H9 (cell line): ENCODE results near the gene PRKCZ. TPM values are rescaled to one million over a fixed set of nuclear protein-coding genes. Genes with fewer than 3 reads are reported as not detected.
"Not testable (repeated sequence)": the region's sequence is repeated elsewhere in the genome, so short reads cannot be mapped to it uniquely, and the experiment has no call there.

Experiments
- DNase-seq: peaks from one replicate; pipeline ENCODE4 v3.0.0-alpha.2; 2017
- H2AFZ ChIP-seq: one replicate; pipeline ENCODE4 v1.6.1; 2013; ENCODE audit warnings: mild to moderate bottlenecking, low read length, control low read depth, moderate library complexity
- H2AK5ac ChIP-seq: 2 replicates; pipeline ENCODE4 v1.6.1; 2013; ENCODE audit warnings: low read length, control low read depth, mixed read lengths; ENCODE audit not compliant: insufficient read length
- H2BK120ac ChIP-seq: one replicate; pipeline ENCODE4 v1.6.1; 2013; ENCODE audit warnings: low read depth, mild to moderate bottlenecking, low read length, control low read depth, inconsistent platforms; ENCODE audit not compliant: poor library complexity, severe bottlenecking
- H2BK12ac ChIP-seq: 2 replicates; pipeline ENCODE4 v1.6.1; 2013; ENCODE audit warnings: low read length, control low read depth, mixed read lengths, low read depth; ENCODE audit not compliant: insufficient read length
- H2BK15ac ChIP-seq: 2 replicates; pipeline ENCODE4 v1.6.1; 2013; ENCODE audit warnings: low read depth, low read length, control low read depth
- H2BK20ac ChIP-seq: one replicate; pipeline ENCODE4 v1.6.1; 2013; ENCODE audit warnings: low read depth, mild to moderate bottlenecking, low read length, control low read depth, inconsistent platforms; ENCODE audit not compliant: poor library complexity, severe bottlenecking
- H2BK5ac ChIP-seq: 2 replicates; pipeline ENCODE4 v1.6.1; 2013; ENCODE audit warnings: low read length, control low read depth, mixed read lengths; ENCODE audit not compliant: insufficient read length
- H3K14ac ChIP-seq: 2 replicates; pipeline ENCODE4 v1.6.1; 2013; ENCODE audit warnings: low read length, control low read depth; ENCODE audit not compliant: insufficient read depth
- H3K18ac ChIP-seq: 2 replicates; pipeline ENCODE4 v1.6.1; 2013; ENCODE audit warnings: low read depth, mild to moderate bottlenecking, mixed read lengths, low read length, control low read depth; ENCODE audit not compliant: insufficient read length
- H3K23ac ChIP-seq: 2 replicates; pipeline ENCODE4 v1.6.1; 2013; ENCODE audit warnings: low read length, control low read depth, mixed read lengths, low read depth; ENCODE audit not compliant: insufficient read length
- H3K23me2 ChIP-seq: 2 replicates; pipeline ENCODE4 v1.6.1; 2013; ENCODE audit warnings: low read depth, mild to moderate bottlenecking, mixed read lengths, low read length, control low read depth; ENCODE audit not compliant: insufficient read length, poor library complexity, severe bottlenecking
- H3K27ac ChIP-seq: 2 replicates; pipeline ENCODE4 v1.5.1; 2013; ENCODE audit warnings: low read length, control low read depth, mixed read lengths, low read depth; ENCODE audit not compliant: insufficient read length
- H3K27me3 ChIP-seq: 2 replicates; pipeline ENCODE4 v1.6.1; 2013; ENCODE audit warnings: low read length, control low read depth, inconsistent platforms; ENCODE audit not compliant: insufficient read depth
- H3K4ac ChIP-seq: 2 replicates; pipeline ENCODE4 v1.6.1; 2013; ENCODE audit warnings: low read depth, mild to moderate bottlenecking, control low read depth, inconsistent platforms, low read length, moderate library complexity
- H3K4me1 ChIP-seq: 2 replicates; pipeline ENCODE4 v1.6.1; 2013; ENCODE audit warnings: low read length, control low read depth, inconsistent platforms; ENCODE audit not compliant: insufficient read depth
- H3K4me2 ChIP-seq: 2 replicates; pipeline ENCODE4 v1.6.1; 2013; ENCODE audit warnings: low read length, control low read depth, mixed read lengths; ENCODE audit not compliant: insufficient read length, insufficient read depth
- H3K56ac ChIP-seq: 2 replicates; pipeline ENCODE4 v1.6.1; 2013; ENCODE audit warnings: low read depth, mild to moderate bottlenecking, mixed read lengths, low read length, control low read depth; ENCODE audit not compliant: insufficient read length
- H3K79me1 ChIP-seq: 2 replicates; pipeline ENCODE4 v1.6.1; 2013; ENCODE audit warnings: low read depth, mild to moderate bottlenecking, moderate library complexity, low read length, control low read depth, inconsistent platforms; ENCODE audit not compliant: insufficient read depth, poor library complexity, severe bottlenecking
- H3K79me2 ChIP-seq: 2 replicates; pipeline ENCODE4 v1.6.1; 2013; ENCODE audit warnings: low read length, control low read depth, inconsistent platforms; ENCODE audit not compliant: insufficient read depth
- H3K9ac ChIP-seq: 2 replicates; pipeline ENCODE4 v1.6.1; 2013; ENCODE audit warnings: low read length, control low read depth, mixed read lengths; ENCODE audit not compliant: insufficient read length; ENCODE audit errors: extremely low read depth
- H3K9me3 ChIP-seq: one replicate; pipeline ENCODE4 v1.6.1; 2013; ENCODE audit warnings: low read depth, low read length, inconsistent platforms; ENCODE audit not compliant: control insufficient read depth
- H3T11ph ChIP-seq: one replicate; pipeline ENCODE4 v1.6.1; 2013; ENCODE audit warnings: mild to moderate bottlenecking, low read length, control low read depth, inconsistent platforms
- H4K20me1 ChIP-seq: one replicate; pipeline ENCODE4 v1.6.1; 2013; ENCODE audit not compliant: control insufficient read depth, insufficient read length, insufficient read depth
- H4K5ac ChIP-seq: 2 replicates; pipeline ENCODE4 v1.6.1; 2013; ENCODE audit warnings: low read depth, mild to moderate bottlenecking, mixed read lengths, low read length, control low read depth; ENCODE audit not compliant: insufficient read length
- H4K8ac ChIP-seq: replicated peaks from 2 replicates; pipeline ENCODE4 v1.6.1; 2013; ENCODE audit warnings: low read length, control low read depth, mixed read lengths, low read depth; ENCODE audit not compliant: insufficient read length
- H4K91ac ChIP-seq: 2 replicates; pipeline ENCODE4 v1.6.1; 2013; ENCODE audit warnings: low read depth, mild to moderate bottlenecking, moderate library complexity, mixed read lengths, low read length, control low read depth; ENCODE audit not compliant: insufficient read length
- H3K27ac Mint-ChIP-seq, 3 experiments: 2 replicates in 2 of 3; 3 replicates in 1 of 3; pipeline ENCODE4 v1.8.0; 2020 to 2021; ENCODE audit warnings: mixed read lengths in 3 of 3, mild to moderate bottlenecking in 1 of 3, moderate library complexity in 1 of 3
- H3K27me3 Mint-ChIP-seq: 2 replicates; pipeline ENCODE4 v1.8.0; 2021; ENCODE audit warnings: low read depth, mild to moderate bottlenecking, moderate library complexity, mixed read lengths
- H3K36me3 Mint-ChIP-seq, 3 experiments: 2 replicates in 2 of 3; 3 replicates in 1 of 3; pipeline ENCODE4 v1.8.0; 2020 to 2021; ENCODE audit warnings: low read depth in 3 of 3, mixed read lengths in 3 of 3; ENCODE audit not compliant: insufficient read depth in 1 of 3
- H3K4me1 Mint-ChIP-seq, 2 experiments: 2 replicates each; pipeline ENCODE4 v1.8.0; 2020; ENCODE audit warnings: mixed read lengths in 2 of 2
- H3K4me3 Mint-ChIP-seq, 2 experiments: 2 replicates in 1 of 2; 3 replicates in 1 of 2; pipeline ENCODE4 v1.8.0; 2020 to 2021; ENCODE audit warnings: mild to moderate bottlenecking in 2 of 2, mixed read lengths in 2 of 2, moderate library complexity in 1 of 2
- H3K9me3 Mint-ChIP-seq, 2 experiments: 2 replicates in 1 of 2; 3 replicates in 1 of 2; pipeline ENCODE4 v1.8.0; 2020; ENCODE audit warnings: mild to moderate bottlenecking in 2 of 2, mixed read lengths in 2 of 2, moderate library complexity in 1 of 2
- CTCF ChIP-seq: fragments of 200-600 bp; sonication (generic); conservative IDR thresholded peaks from 3 replicates; pipeline ENCODE4 v1.8.0; 2021; ENCODE audit warnings: antibody characterized with exemption, mild to moderate bottlenecking
- WGBS: extraction: QIAGEN DNeasy Blood & Tissue Kit; methylation state at CpG from one replicate; pipeline ENCODE4 v1.1.7; 2013; ENCODE audit warnings: missing lambda C conversion rate, low lambda C conversion rate, mixed read lengths; ENCODE audit not compliant: insufficient read length; ENCODE audit errors: extremely low coverage; 5-methylcytosine and 5-hydroxymethylcytosine counted together
- total RNA-seq: library from RNA; stranded (reverse); gene quantifications from 2 replicates; pipeline ENCODE4 v1.2.1, GENCODE V29; 2021

The PRKCZ gene
- total RNA-seq, 1 experiment from 2014 or later = 48.4 TPM

- Histone ChIP-seq H3K4me1 (no peaks in the 10 kb centered on the region), H3K4ac (no peak overlapping the region), H3K79me1 (no peaks in the 10 kb centered on the region), H4K5ac (no peak overlapping the region), H2AK5ac (no peak overlapping the region), H2BK20ac (no peak overlapping the region), H3K23ac (no peak overlapping the region), H3K14ac (no peak overlapping the region), H4K91ac (no peak overlapping the region), H3K23me2 (no peaks in the 10 kb centered on the region), H3T11ph (no peak overlapping the region), H3K9ac (no peak overlapping the region), H2AFZ (no peak overlapping the region), H3K27ac (no peak overlapping the region), H3K4me2 (no peak overlapping the region), H2BK12ac (no peak overlapping the region), H2BK5ac (no peak overlapping the region), H4K8ac (no peak overlapping the region), H3K56ac (no peak overlapping the region), H3K27me3 (no peaks in the 10 kb centered on the region), H2BK15ac (no peak overlapping the region), H3K18ac (no peak overlapping the region), H3K79me2 (no peaks in the 10 kb centered on the region), H3K9me3 (no peaks in the 10 kb centered on the region), H4K20me1 (no peaks in the 10 kb centered on the region), H2BK120ac (no peak overlapping the region)
- Mint-ChIP-seq H3K4me3 (no peak overlapping the region; a peak in 1 of 5 replicates), H3K36me3 (peaks cover 15 to 37% (median 16%) of the 10 kb centered on the region in 3 experiments), H3K4me1 (peaks cover 24 to 30% of the 10 kb centered on the region in 2 experiments), H3K27me3 (no peaks in the 10 kb centered on the region; the same call in 1 of the 2 replicates), H3K9me3 (peaks cover 13 to 27% of the 10 kb centered on the region in 2 experiments), H3K27ac (no peak overlapping the region)
- no peak for TF ChIP-seq CTCF
- no peak for DNase-seq
- WGBS = no CpG with 5 or more reads among the region's 14 CpGs
Observed at GRCh38 chr1:2121101-2121691, 71.0 kb downstream of the PRKCZ start.

- H3K23ac ChIP-seq, H3K79me2 ChIP-seq, H3K27ac Mint-ChIP-seq, H3K9me3 ChIP-seq, H2BK12ac ChIP-seq, H3K9ac ChIP-seq, H4K8ac ChIP-seq, H3K27me3 Mint-ChIP-seq, H3K4me3 Mint-ChIP-seq, H4K91ac ChIP-seq, H3K4me2 ChIP-seq, H3K14ac ChIP-seq, H3K23me2 ChIP-seq, H4K20me1 ChIP-seq, H3K79me1 ChIP-seq, H3K27ac ChIP-seq, H4K5ac ChIP-seq, H2BK120ac ChIP-seq, DNase-seq, H3K56ac ChIP-seq, H3K4me1 ChIP-seq, H3K27me3 ChIP-seq, H2BK5ac ChIP-seq, H2AFZ ChIP-seq, H3T11ph ChIP-seq, H2BK20ac ChIP-seq, H3K18ac ChIP-seq, H3K4ac ChIP-seq, H2BK15ac ChIP-seq, H2AK5ac ChIP-seq: not testable (repeated sequence)
- H3K4me1 Mint-ChIP-seq = peaks cover 18 to 24% of the 10 kb centered on the region in 2 experiments
- no CpG with 5 or more reads among the region's 23 CpGs for WGBS
- peaks cover 15 to 37% (median 16%) of the 10 kb centered on the region in 3 experiments for H3K36me3 Mint-ChIP-seq
- peaks cover 13 to 27% of the 10 kb centered on the region in 2 experiments for H3K9me3 Mint-ChIP-seq
Observed at GRCh38 chr1:2121794-2122193, 71.6 kb downstream of the PRKCZ start.
